Measurements from ENCODE around the gene CAMK4. TPM values are rescaled to one million over a fixed set of nuclear protein-coding genes. Genes with fewer than 3 reads are reported as not detected.

Gene CAMK4
- total RNA-seq, 4 donors from 2014 or later: 0.45 to 2.5 (median 1.4) TPM

DNA sequence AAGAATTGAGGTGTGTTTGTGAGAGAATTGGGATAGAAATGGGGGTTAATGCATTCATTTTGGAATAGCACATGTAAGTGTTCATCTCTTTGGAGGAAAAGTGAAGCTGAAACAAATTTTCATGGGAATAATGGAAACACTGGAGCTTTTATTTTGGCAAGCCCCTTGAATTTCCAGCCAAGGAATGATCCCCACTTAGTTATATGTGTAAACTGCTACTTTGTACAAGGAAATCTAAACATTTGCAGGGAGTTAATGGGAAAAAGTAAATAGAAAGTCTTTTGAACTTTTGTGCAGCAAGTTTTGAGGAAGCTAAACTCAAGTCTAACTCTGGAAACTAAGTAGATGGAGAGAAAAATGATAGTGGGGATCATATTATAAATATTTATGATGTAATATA lies 44.1 kb downstream of the CAMK4 start:
- H3K36me3 ChIP-seq: no peaks in the 10 kb centered on the region
- no peaks in the 10 kb centered on the region for H3K9me3 ChIP-seq
- intact Hi-C loops (cut with DNase I): no loop called here
- H3K27me3 ChIP-seq: no peaks in the 10 kb centered on the region
- TF ChIP-seq, protein P1, sequence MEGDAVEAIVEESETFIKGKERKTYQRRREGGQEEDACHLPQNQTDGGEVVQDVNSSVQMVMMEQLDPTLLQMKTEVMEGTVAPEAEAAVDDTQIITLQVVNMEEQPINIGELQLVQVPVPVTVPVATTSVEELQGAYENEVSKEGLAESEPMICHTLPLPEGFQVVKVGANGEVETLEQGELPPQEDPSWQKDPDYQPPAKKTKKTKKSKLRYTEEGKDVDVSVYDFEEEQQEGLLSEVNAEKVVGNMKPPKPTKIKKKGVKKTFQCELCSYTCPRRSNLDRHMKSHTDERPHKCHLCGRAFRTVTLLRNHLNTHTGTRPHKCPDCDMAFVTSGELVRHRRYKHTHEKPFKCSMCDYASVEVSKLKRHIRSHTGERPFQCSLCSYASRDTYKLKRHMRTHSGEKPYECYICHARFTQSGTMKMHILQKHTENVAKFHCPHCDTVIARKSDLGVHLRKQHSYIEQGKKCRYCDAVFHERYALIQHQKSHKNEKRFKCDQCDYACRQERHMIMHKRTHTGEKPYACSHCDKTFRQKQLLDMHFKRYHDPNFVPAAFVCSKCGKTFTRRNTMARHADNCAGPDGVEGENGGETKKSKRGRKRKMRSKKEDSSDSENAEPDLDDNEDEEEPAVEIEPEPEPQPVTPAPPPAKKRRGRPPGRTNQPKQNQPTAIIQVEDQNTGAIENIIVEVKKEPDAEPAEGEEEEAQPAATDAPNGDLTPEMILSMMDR (IDR thresholded peaks at IDR 0.05): no peak
- no peak for TF ChIP-seq POLR2A (IDR thresholded peaks at IDR 0.05)
- no peak for DNase-seq
- no peak overlapping the region for H3K27ac ChIP-seq
- H3K4me1 ChIP-seq: no peaks in the 10 kb centered on the region
- H3K4me3 ChIP-seq (replicated peaks in 1 of 3): no peak overlapping the region

DNA sequence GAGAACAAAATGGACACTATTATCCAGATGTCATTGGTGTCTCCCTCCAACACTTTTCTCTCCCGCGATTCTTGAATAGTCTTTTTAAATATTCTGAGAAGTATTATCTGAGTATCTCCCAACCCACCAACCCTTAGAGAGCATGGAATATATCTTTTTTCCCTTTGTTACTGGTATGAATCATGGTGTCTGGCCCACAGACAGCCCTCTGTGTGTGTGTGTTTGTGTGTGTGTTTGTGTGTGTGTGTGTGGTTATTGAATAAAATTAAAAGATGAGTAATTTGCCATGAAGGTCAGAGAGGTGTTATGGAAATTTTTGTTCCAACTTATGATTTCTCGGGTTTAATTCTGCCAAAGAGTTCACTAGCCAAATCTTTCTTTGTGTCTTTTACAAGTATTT lies 47.7 kb downstream of the CAMK4 start:
- no peak for DNase-seq
- Histone ChIP-seq H3K36me3 (no peaks in the 10 kb centered on the region), H3K4me3 (replicated peaks in 1 of 3) (no peak overlapping the region), H3K4me1 (no peaks in the 10 kb centered on the region), H3K27ac (no peak overlapping the region), H3K27me3 (no peaks in the 10 kb centered on the region), H3K9me3 (no peaks in the 10 kb centered on the region)
- TF ChIP-seq, protein P1 (IDR thresholded peaks at IDR 0.05): no peak
- TF ChIP-seq POLR2A (IDR thresholded peaks at IDR 0.05): no peak
- WGBS, 2 donors: 79 to 89% methylated on average over 3 of the region's 3 CpGs
- intact Hi-C loops (cut with DNase I): no loop called here

DNA sequence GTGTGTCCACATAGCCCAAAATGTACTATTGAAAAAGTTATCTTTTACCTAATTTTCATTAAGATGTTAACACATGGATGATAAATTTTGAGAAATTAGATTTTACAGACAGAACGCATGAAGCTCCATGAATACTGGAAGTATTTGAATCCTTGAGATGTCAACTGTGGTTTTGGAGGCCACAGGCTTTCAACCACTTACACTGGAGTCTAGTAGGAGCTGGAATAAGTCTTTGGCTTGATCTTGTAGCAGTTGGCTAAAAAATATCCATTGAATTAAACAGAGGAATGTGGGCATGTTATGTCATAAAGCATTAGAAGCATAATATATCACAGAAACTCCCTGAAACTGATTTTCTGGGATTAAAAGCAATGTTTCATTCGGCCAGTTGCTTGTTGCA lies 52.9 kb downstream of the CAMK4 start:
- Histone ChIP-seq H3K27ac (no peak overlapping the region), H3K4me1 (no peaks in the 10 kb centered on the region), H3K27me3 (no peaks in the 10 kb centered on the region), H3K36me3 (no peaks in the 10 kb centered on the region), H3K9me3 (no peaks in the 10 kb centered on the region), H3K4me3 (replicated peaks in 1 of 3) (no peak overlapping the region)
- no peak for DNase-seq
- TF ChIP-seq, protein P1 (IDR thresholded peaks at IDR 0.05): no peak
- TF ChIP-seq POLR2A (IDR thresholded peaks at IDR 0.05): no peak
- intact Hi-C loops (cut with DNase I): no loop called here
- WGBS, 2 donors: 88 to 94% methylated on average over 2 of the region's 2 CpGs

DNA sequence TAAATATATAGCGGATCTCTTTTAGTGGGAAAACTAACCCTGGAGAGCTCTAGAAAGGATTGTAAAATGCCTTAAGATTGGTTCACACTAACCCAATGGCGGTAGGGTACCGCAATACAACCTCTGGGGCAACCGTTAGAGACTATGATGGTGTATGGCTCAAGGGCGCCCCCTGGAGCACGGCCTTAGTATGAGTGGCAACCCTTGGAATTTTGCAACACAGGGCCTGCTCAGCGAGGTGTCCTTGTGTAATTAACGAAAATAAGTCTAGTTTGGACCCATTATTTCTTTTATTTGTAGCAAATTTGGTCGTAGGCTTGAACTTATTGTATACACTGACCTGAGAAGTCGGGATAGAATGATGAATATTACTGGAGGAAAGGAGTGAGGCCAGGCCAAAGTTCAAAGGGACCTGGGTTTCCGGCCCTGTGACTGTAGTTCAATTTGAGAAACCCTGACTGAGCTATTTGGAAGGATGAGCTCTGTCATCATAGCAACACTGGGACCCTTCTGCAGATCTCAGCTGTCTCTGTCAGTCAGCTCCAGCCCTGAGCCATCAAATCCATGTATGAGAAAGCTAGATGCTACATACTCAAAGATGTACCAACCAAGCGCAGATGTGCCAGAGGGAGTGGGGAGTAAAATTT lies 54.8 kb downstream of the CAMK4 start:
- no peaks in the 10 kb centered on the region for H3K4me1 ChIP-seq
- 37 to 41% methylated on average over 12 of the region's 12 CpGs for WGBS, 2 donors
- no peaks in the 10 kb centered on the region for H3K36me3 ChIP-seq
- H3K4me3 ChIP-seq (replicated peaks in 1 of 3): no peak overlapping the region
- no peak overlapping the region for H3K27ac ChIP-seq
- intact Hi-C loops (cut with DNase I): no loop called here
- no peaks in the 10 kb centered on the region for H3K9me3 ChIP-seq
- no peak for TF ChIP-seq POLR2A (IDR thresholded peaks at IDR 0.05)
- TF ChIP-seq, protein P1 (IDR thresholded peaks at IDR 0.05): peak in 4 of 6 experiments; percentile 37 to 61 (median 46)
- H3K27me3 ChIP-seq: no peaks in the 10 kb centered on the region
- DNase-seq: peak; percentile 25 to 57

DNA sequence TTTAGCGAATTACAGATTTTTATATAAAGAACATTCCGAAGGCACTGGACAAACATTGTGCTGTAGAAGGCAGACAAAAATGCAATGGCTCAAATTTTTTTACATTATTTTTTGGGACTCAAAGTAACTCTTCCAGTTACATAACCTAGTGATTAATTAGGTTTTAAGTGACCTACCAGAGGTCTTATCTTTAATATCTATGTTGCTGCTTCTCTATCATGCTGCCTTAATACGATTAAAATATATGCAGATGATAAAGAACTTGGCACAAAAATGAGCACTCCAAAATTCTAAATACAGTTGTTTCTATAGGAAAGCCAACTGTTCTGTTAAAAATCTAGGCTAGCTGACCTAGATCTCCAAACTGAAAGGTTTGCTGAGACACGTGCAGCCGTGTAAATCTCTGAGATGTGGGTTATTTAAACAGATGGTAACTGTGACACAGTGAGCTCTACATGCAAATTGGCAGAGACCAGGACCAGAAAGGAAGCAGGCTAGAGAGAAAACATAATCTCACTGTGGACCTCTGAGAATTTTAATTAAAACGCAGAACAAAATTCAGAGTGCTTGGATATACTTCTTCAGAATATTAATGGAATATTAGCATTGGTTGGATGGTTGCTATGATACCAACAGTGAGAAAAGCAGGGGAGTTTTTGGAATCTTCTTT lies 56.2 kb downstream of the CAMK4 start:
- H3K27me3 ChIP-seq: no peaks in the 10 kb centered on the region
- intact Hi-C loops (cut with DNase I): no loop called here
- H3K27ac ChIP-seq: no peak overlapping the region
- 75 to 77% methylated on average over 6 of the region's 6 CpGs for WGBS, 2 donors
- H3K36me3 ChIP-seq: no peaks in the 10 kb centered on the region
- H3K9me3 ChIP-seq: no peaks in the 10 kb centered on the region
- no peaks in the 10 kb centered on the region for H3K4me1 ChIP-seq
- no peak for DNase-seq
- no peak overlapping the region for H3K4me3 ChIP-seq (replicated peaks in 1 of 3)
- no peak for TF ChIP-seq POLR2A (IDR thresholded peaks at IDR 0.05)
- TF ChIP-seq, protein P1 (IDR thresholded peaks at IDR 0.05): no peak

Data from thyroid gland (tissue), 4 donors.